Keratinocyte (primary cell): ENCODE measurements around the gene LTBR. TPM values are rescaled to one million over a fixed set of nuclear protein-coding genes. Genes with fewer than 3 reads are reported as not detected.

Experiments used
- DNase-seq: peaks from one replicate; pipeline ENCODE4 v3.0.0-alpha.2; 2011; ENCODE audit warnings: low read depth, missing footprints, low spot score
- FAIRE-seq: peaks from 2 replicates; lab custom pipeline; 2011; peaks lifted over from hg19 to GRCh38; lab: Jason Lieb, UNC
- H2AFZ ChIP-seq: 2 replicates; pipeline ENCODE4 v1.6.0; 2012; ENCODE audit warnings: low read length, control low read depth, inconsistent platforms; ENCODE audit not compliant: control insufficient read depth
- H3K27ac ChIP-seq: 2 replicates; pipeline ENCODE4 v1.5.1; 2011; ENCODE audit warnings: low read length; ENCODE audit not compliant: control insufficient read depth, insufficient read depth
- H3K27me3 ChIP-seq: 3 replicates; pipeline ENCODE4 v1.6.0; 2011; ENCODE audit warnings: low read length; ENCODE audit not compliant: control insufficient read depth, insufficient read depth; ENCODE audit errors: extremely low read depth
- H3K36me3 ChIP-seq, 2 experiments: 2 replicates in 1 of 2; 3 replicates in 1 of 2; pipeline ENCODE4 v1.5.1; 2011; ENCODE audit warnings: low read length in 2 of 2, mild to moderate bottlenecking in 1 of 2; ENCODE audit not compliant: control insufficient read depth in 2 of 2, insufficient read depth in 2 of 2; ENCODE audit errors: extremely low read depth in 1 of 2
- H3K4me1 ChIP-seq: 3 replicates; pipeline ENCODE4 v1.5.1; 2011; ENCODE audit warnings: low read length; ENCODE audit not compliant: control insufficient read depth, insufficient read depth; ENCODE audit errors: extremely low read depth
- H3K4me2 ChIP-seq: 3 replicates; pipeline ENCODE4 v1.6.0; 2011; ENCODE audit warnings: low read depth, low read length; ENCODE audit not compliant: control insufficient read depth, insufficient read depth; ENCODE audit errors: extremely low read depth
- H3K4me3 ChIP-seq, 3 experiments: fragments of 200-600 bp in 1 of 3; sonication (generic) in 1 of 3; 2 replicates in 2 of 3; 3 replicates in 1 of 3; pipeline ENCODE4 v1.5.1; 2011 to 2016; ENCODE audit warnings: low read length in 3 of 3, mild to moderate bottlenecking in 3 of 3, control low read depth in 2 of 3, inconsistent platforms in 1 of 3, low read depth in 1 of 3, mixed read lengths in 1 of 3, mixed run types in 1 of 3, moderate library complexity in 1 of 3; ENCODE audit not compliant: control insufficient read depth in 2 of 3, insufficient read depth in 2 of 3; ENCODE audit errors: extremely low read depth in 1 of 3
- H3K79me2 ChIP-seq: 2 replicates; pipeline ENCODE4 v1.6.0; 2012; ENCODE audit warnings: low read length; ENCODE audit not compliant: control insufficient read depth, insufficient read depth
- H3K9ac ChIP-seq: 3 replicates; pipeline ENCODE4 v1.6.0; 2011; ENCODE audit warnings: low read length; ENCODE audit not compliant: control insufficient read depth, insufficient read depth; ENCODE audit errors: extremely low read depth
- H3K9me1 ChIP-seq: 3 replicates; pipeline ENCODE4 v1.6.0; 2011; ENCODE audit warnings: low read length; ENCODE audit not compliant: control insufficient read depth, insufficient read depth; ENCODE audit errors: extremely low read depth
- H3K9me3 ChIP-seq: 2 replicates; pipeline ENCODE4 v1.5.1; 2012; ENCODE audit warnings: low read depth, low read length; ENCODE audit not compliant: control insufficient read depth
- H4K20me1 ChIP-seq: 3 replicates; pipeline ENCODE4 v1.6.0; 2011; ENCODE audit warnings: low read length; ENCODE audit not compliant: control insufficient read depth, insufficient read depth; ENCODE audit errors: extremely low read depth
- EZH2 ChIP-seq: IDR thresholded peaks from one replicate; pipeline ENCODE4 v1.6.1; 2012; ENCODE audit warnings: inconsistent platforms, mild to moderate bottlenecking, low read length, moderate library complexity
- dilution Hi-C: fragments of 300-500 bp; cut with MboI; formaldehyde crosslinking; loops from one replicate; pipeline ENCODE4 v1.7.0; 2020; ENCODE audit warnings: low sequenced_read_pairs; ENCODE audit not compliant: extremely low pct_ligation_motif_present
- polyA plus RNA-seq, 5 experiments: library from polyadenylated mRNA; depleted of rRNA in 3 of 5; stranded (reverse) in 3 of 5; stranded (forward) in 1 of 5; unstranded in 1 of 5; fragments of >200 nt; gene quantifications; 1 replicate in 1 of 5; 2 replicates in 3 of 5; 3 replicates in 1 of 5; pipeline versions ENCODE4 v1.2.1 to v1.2.3, GENCODE V29; 2011 to 2012; ENCODE audit warnings: missing spikeins in 2 of 5, low read depth in 1 of 5, low replicate concordance in 1 of 5
- TF ChIP-seq, protein P1 (sequence below), 3 experiments: IDR thresholded peaks in 1 of 3; conservative IDR thresholded peaks in 1 of 3; optimal IDR thresholded peaks in 1 of 3; 2 replicates in 2 of 3; 3 replicates in 1 of 3; pipeline versions ENCODE3 to v1.5.1; 2011; ENCODE audit warnings: low read length in 3 of 3, mild to moderate bottlenecking in 3 of 3, moderate library complexity in 2 of 3, control low read depth in 1 of 3, inconsistent platforms in 1 of 3; ENCODE audit not compliant: insufficient read depth in 2 of 3; ENCODE audit errors: extremely low read depth in 1 of 3

LTBR gene
- polyA plus RNA-seq, 1 donor (not counting 4 experiments of a cell fraction or from before 2014, with no cell fraction given), result 42.7 TPM

DNA sequence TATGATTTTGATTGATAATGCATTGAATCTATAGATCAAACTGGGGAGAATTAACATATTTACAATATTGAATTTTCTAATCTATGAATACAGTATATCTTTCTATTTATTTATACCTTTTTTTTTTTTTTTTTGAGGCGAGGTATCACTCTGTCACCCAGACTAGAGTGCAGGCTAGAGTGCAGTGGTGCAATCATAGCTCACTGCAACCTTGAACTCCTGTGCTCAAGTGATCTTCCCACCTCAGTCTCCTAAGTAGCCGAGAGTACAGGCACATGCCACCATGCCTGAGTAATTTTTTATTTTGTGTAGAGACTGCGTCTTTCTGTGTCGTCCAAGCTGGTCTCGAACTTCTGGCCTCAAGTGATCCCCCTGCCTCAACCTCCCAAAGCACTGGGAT, 20.4 kb downstream of the LTBR start:
- no peak for TF ChIP-seq EZH2
- TF ChIP-seq, protein P1, sequence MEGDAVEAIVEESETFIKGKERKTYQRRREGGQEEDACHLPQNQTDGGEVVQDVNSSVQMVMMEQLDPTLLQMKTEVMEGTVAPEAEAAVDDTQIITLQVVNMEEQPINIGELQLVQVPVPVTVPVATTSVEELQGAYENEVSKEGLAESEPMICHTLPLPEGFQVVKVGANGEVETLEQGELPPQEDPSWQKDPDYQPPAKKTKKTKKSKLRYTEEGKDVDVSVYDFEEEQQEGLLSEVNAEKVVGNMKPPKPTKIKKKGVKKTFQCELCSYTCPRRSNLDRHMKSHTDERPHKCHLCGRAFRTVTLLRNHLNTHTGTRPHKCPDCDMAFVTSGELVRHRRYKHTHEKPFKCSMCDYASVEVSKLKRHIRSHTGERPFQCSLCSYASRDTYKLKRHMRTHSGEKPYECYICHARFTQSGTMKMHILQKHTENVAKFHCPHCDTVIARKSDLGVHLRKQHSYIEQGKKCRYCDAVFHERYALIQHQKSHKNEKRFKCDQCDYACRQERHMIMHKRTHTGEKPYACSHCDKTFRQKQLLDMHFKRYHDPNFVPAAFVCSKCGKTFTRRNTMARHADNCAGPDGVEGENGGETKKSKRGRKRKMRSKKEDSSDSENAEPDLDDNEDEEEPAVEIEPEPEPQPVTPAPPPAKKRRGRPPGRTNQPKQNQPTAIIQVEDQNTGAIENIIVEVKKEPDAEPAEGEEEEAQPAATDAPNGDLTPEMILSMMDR (optimal IDR thresholded peaks at IDR 0.05 in 1 of 3, IDR thresholded peaks at IDR 0.05 in 1 of 3, conservative IDR thresholded peaks at IDR 0.05 in 1 of 3; ENCODE audit: extremely low read depth in 1 of 3, insufficient read depth in 2 of 3, low read length in 3 of 3), result no peak
- H3K4me2 ChIP-seq, result no peak overlapping the region
- H3K36me3 ChIP-seq, result peaks cover 0 to 2% of the 10 kb centered on the region in 2 experiments
- dilution Hi-C loops, result no loop called here
- H3K79me2 ChIP-seq, result no peaks in the 10 kb centered on the region
- H4K20me1 ChIP-seq, result no peaks in the 10 kb centered on the region
- no peak overlapping the region for H3K4me3 ChIP-seq
- FAIRE-seq (no peak), DNase-seq (no peak)
- no peak overlapping the region for H3K27ac ChIP-seq
- no peaks in the 10 kb centered on the region for H3K9me1 ChIP-seq
- no peaks in the 10 kb centered on the region for H3K27me3 ChIP-seq
- no peaks in the 10 kb centered on the region for H3K4me1 ChIP-seq
- no peak overlapping the region for H2AFZ ChIP-seq
- H3K9me3 ChIP-seq, result no peaks in the 10 kb centered on the region
- H3K9ac ChIP-seq, result no peak overlapping the region

DNA sequence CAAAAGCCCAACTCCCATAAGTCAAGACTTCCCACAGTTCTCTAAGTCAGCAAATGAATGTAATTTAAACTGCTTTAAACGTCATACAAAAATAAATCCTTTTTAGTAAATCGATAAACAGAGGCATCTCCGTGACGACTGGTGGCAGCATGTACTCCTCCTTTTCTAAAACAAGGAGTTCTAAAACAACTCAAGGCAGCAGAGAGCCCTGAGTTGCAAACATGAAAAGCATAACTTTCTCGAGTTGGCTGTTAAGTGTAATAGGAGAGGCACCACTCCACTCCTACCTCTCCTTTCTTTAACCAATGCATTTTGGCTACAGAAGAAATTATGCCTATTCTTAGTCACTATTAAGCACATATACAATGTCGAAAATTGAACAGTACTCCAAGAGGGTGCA, 22.0 kb downstream of the LTBR start:
- FAIRE-seq (no peak), DNase-seq (no peak)
- Histone ChIP-seq H3K4me1 (no peaks in the 10 kb centered on the region), H3K9me3 (no peaks in the 10 kb centered on the region), H3K4me2 (no peak overlapping the region), H3K36me3 (no peaks in the 10 kb centered on the region), H3K79me2 (no peaks in the 10 kb centered on the region), H3K9me1 (no peaks in the 10 kb centered on the region), H3K4me3 (no peak overlapping the region), H4K20me1 (no peaks in the 10 kb centered on the region), H2AFZ (no peak overlapping the region), H3K27me3 (no peaks in the 10 kb centered on the region), H3K9ac (no peak overlapping the region), H3K27ac (no peak overlapping the region)
- dilution Hi-C loops, result no loop called here
- TF ChIP-seq, protein P1 (optimal IDR thresholded peaks at IDR 0.05 in 1 of 3, IDR thresholded peaks at IDR 0.05 in 1 of 3, conservative IDR thresholded peaks at IDR 0.05 in 1 of 3; ENCODE audit: extremely low read depth in 1 of 3, insufficient read depth in 2 of 3, low read length in 3 of 3), result no peak
- no peak for TF ChIP-seq EZH2
